Epithelial cell of esophagus (primary cell): Measurements from ENCODE around the gene LRRC47.
A peak's percentile ranks its signal among the peaks of the same experiment; 100 is the strongest.
"Not testable (repeated sequence)": the region's sequence is repeated elsewhere in the genome, so short reads cannot be mapped to it uniquely, and the experiment has no call there.

Experiments
- DNase-seq: peaks from one replicate; pipeline ENCODE4 v3.0.0; 2010; ENCODE audit warnings: low read depth
- H3K4me3 ChIP-seq: 2 replicates; pipeline ENCODE4 v1.5.1; 2011; ENCODE audit warnings: mild to moderate bottlenecking, low read length, control low read depth
- CTCF ChIP-seq: IDR thresholded peaks from 2 replicates; pipeline ENCODE4 v1.5.1; 2011; ENCODE audit warnings: low read depth, mild to moderate bottlenecking, low read length, control low read depth, inconsistent platforms; ENCODE audit not compliant: insufficient read depth; ENCODE audit errors: missing control alignments

The LRRC47 gene

GRCh38 chr1:3807769-3808168 lies 11.5 kb upstream of the LRRC47 start:
- DNase-seq = no peak
- TF ChIP-seq CTCF = no peak

GRCh38 chr1:3805038-3805437 lies 8.7 kb upstream of the LRRC47 start:
- no peak for TF ChIP-seq CTCF
- no peak overlapping the region for H3K4me3 ChIP-seq
- DNase-seq = no peak

More at GRCh38 chr1:3807769-3808168, 11.5 kb upstream of the LRRC47 start:
- no peak overlapping the region for H3K4me3 ChIP-seq

- DNase-seq = peak; percentile 45
- not testable (repeated sequence) for H3K4me3 ChIP-seq
These were observed 8.3 kb upstream of the LRRC47 start for GRCh38 chr1:3804627-3804944.

- peak; percentile 16 for DNase-seq
- no peak for TF ChIP-seq CTCF
- no peak overlapping the region for H3K4me3 ChIP-seq
These were observed 7.8 kb upstream of the LRRC47 start for GRCh38 chr1:3803905-3804626.

- not testable (repeated sequence) for H3K4me3 ChIP-seq, DNase-seq
These were observed 4.5 kb upstream of the LRRC47 start for GRCh38 chr1:3800795-3801194.

- H3K4me3 ChIP-seq = no peak overlapping the region
- DNase-seq = no peak
- TF ChIP-seq CTCF = no peak
These were observed 3.8 kb upstream of the LRRC47 start for GRCh38 chr1:3799976-3800685.

- no peak for DNase-seq
- no peak for TF ChIP-seq CTCF
These were observed 664 bp downstream of the LRRC47 start for GRCh38 chr1:3795453-3796214.

GRCh38 chr1:3790952-3791351 lies 5.3 kb downstream of the LRRC47 start:
- H3K4me3 ChIP-seq = no peak overlapping the region
- no peak for DNase-seq
- no peak for TF ChIP-seq CTCF

More at GRCh38 chr1:3795453-3796214, 664 bp downstream of the LRRC47 start:
- peak overlapping the region; percentile 75 for H3K4me3 ChIP-seq
